Jurkat, Clone E6-1 (cell line): ENCODE measurements around the gene TPSAB1.

Source experiments
- DNase-seq: peaks from one replicate; pipeline ENCODE4 v3.0.0-alpha.2; 2011; ENCODE audit warnings: low read depth, low spot score
- H3K4me3 ChIP-seq: 2 replicates; pipeline ENCODE4 v1.5.1; 2011; ENCODE audit warnings: mild to moderate bottlenecking, low read length, control low read depth, moderate library complexity

The TPSAB1 gene

DNA sequence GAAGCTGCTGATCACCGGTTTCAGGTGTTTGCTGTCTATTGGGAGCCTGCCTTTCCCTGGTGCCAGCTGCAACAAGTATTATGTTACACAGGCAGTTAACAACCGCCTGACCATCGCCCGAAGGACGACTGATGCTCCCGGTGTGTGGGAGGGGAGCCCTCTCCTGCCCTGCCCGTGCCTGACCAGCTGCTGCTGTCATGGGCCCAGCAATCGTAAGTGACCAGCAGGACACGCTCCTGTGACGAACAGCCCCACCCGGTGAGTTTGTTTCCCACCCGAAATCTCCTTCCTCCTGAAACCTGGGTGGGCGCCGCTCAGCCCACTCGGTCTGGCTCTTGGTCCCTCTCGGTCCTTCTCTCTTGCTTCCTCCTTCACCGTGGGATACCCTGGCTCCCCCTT lies 51.1 kb downstream of the TPSAB1 start:
- no peak for DNase-seq
- no peak overlapping the region for H3K4me3 ChIP-seq
